ENCODE measurements around the gene PRG3.

DNA sequence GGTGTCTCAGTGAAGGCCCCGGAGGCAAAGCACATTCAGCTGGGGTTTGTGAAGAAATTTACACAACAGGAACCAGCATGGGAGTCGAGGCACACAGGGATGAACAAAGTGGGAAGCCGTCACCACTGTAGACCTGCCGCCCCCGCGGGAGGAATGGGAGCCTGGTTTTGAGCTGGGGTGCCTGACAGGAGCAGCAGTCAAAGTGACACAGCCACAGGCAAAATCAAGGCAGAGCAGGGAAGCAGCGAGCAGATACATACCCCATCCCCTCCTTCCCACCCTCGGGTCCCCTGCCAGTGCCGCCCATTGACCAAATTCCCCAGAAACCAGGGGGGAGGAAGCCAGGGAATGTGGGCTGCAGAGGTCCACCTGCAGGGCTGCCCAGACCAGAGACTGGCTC is 22.0 kb downstream of the PRG3 start:
- TF ChIP-seq, protein P1, sequence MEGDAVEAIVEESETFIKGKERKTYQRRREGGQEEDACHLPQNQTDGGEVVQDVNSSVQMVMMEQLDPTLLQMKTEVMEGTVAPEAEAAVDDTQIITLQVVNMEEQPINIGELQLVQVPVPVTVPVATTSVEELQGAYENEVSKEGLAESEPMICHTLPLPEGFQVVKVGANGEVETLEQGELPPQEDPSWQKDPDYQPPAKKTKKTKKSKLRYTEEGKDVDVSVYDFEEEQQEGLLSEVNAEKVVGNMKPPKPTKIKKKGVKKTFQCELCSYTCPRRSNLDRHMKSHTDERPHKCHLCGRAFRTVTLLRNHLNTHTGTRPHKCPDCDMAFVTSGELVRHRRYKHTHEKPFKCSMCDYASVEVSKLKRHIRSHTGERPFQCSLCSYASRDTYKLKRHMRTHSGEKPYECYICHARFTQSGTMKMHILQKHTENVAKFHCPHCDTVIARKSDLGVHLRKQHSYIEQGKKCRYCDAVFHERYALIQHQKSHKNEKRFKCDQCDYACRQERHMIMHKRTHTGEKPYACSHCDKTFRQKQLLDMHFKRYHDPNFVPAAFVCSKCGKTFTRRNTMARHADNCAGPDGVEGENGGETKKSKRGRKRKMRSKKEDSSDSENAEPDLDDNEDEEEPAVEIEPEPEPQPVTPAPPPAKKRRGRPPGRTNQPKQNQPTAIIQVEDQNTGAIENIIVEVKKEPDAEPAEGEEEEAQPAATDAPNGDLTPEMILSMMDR (IDR thresholded peaks at IDR 0.05): no peak
- TF ChIP-seq EP300 (IDR thresholded peaks at IDR 0.05) (no peak), POLR2A (IDR thresholded peaks at IDR 0.05; ENCODE audit: low read depth) (no peak), POLR2AphosphoS5 (IDR thresholded peaks at IDR 0.05) (no peak)

Measured in esophagus muscularis mucosa (tissue), 4 donors.